Peyer's patch (tissue), 4 donors: ENCODE data around the gene MYADM. TPM values are rescaled to one million over a fixed set of nuclear protein-coding genes. Genes with fewer than 3 reads are reported as not detected.

Experiments used
- DNase-seq, 3 donors: peaks; one replicate each; pipeline ENCODE4 v3.0.0-alpha.2; 2017 to 2019
- H3K27ac ChIP-seq, 4 donors: fragments of 200-600 bp; sonication (generic); one replicate each; pipeline ENCODE4 v1.5.1; 2016 to 2019
- H3K27me3 ChIP-seq, 2 donors: fragments of 200-600 bp; sonication (generic); one replicate each; pipeline ENCODE4 v1.5.1; 2019
- H3K36me3 ChIP-seq, 3 donors: fragments of 200-600 bp; sonication (generic); one replicate each; pipeline ENCODE4 v1.5.1; 2016 to 2019
- H3K4me1 ChIP-seq, 4 donors: fragments of 200-600 bp; sonication (generic); one replicate each; pipeline ENCODE4 v1.5.1; 2016 to 2019
- H3K4me3 ChIP-seq, 4 donors: fragments of 200-600 bp; sonication (generic); 1 replicate in 3 of 4; 2 replicates in 1 of 4; pipeline ENCODE4 v1.5.1; 2016 to 2019; ENCODE audit warnings: mild to moderate bottlenecking in 1 of 4
- H3K9me3 ChIP-seq, 4 donors: fragments of 200-600 bp; sonication (generic); one replicate each; pipeline ENCODE4 v1.5.1; 2016 to 2019; ENCODE audit warnings: mild to moderate bottlenecking in 1 of 4
- CTCF ChIP-seq, 6 experiments: fragments of 450-650 bp in 4 of 6; fragments of 200-600 bp in 2 of 6; sonication (generic) in 1 of 6; IDR thresholded peaks; one replicate each; pipeline ENCODE4 v1.5.1; 2017 to 2019; ENCODE audit warnings: antibody characterized with exemption in 6 of 6, mild to moderate bottlenecking in 3 of 6, moderate library complexity in 1 of 6
- POLR2A ChIP-seq, 2 donors: fragments of 450-650 bp; IDR thresholded peaks; one replicate each; pipeline ENCODE4 v1.5.1; 2017; ENCODE audit warnings: antibody characterized with exemption in 2 of 2, mild to moderate bottlenecking in 2 of 2, moderate library complexity in 2 of 2
- total RNA-seq, 4 donors: library from RNA; depleted of rRNA; stranded (reverse); fragments of >200 nt; gene quantifications; one replicate each; pipeline ENCODE4 v1.1.0, GENCODE V29; 2016

The MYADM gene
- total RNA-seq, 4 donors from 2014 or later: 11.4 to 52.8 (median 32.5) TPM

GRCh38 chr19:53872762-53873161, 5.1 kb downstream of the MYADM start:
- Histone ChIP-seq H3K9me3 (no peaks in the 10 kb centered on the region), H3K27ac (no peak overlapping the region), H3K36me3 (peaks cover 0 to 31% (median 0%) of the 10 kb centered on the region in 3 donors), H3K27me3 (no peaks in the 10 kb centered on the region), H3K4me1 (peaks cover 0 to 52% (median 0%) of the 10 kb centered on the region in 4 donors), H3K4me3 (no peak overlapping the region)
- TF ChIP-seq CTCF (IDR thresholded peaks at IDR 0.05): no peak
- no peak for TF ChIP-seq POLR2A (IDR thresholded peaks at IDR 0.05)
- no peak for DNase-seq

- DNase-seq: no peak
- H3K27ac ChIP-seq: peak overlapping the region in 2 of 4 donors; percentile 30 to 42
- no peaks in the 10 kb centered on the region for H3K9me3 ChIP-seq
- H3K4me1 ChIP-seq: peaks cover 0 to 52% (median 0%) of the 10 kb centered on the region in 4 donors
- H3K27me3 ChIP-seq: no peaks in the 10 kb centered on the region
- H3K4me3 ChIP-seq: no peak overlapping the region
- H3K36me3 ChIP-seq: peaks cover 0 to 31% (median 0%) of the 10 kb centered on the region in 3 donors
- TF ChIP-seq POLR2A (IDR thresholded peaks at IDR 0.05): no peak
- no peak for TF ChIP-seq CTCF (IDR thresholded peaks at IDR 0.05)
Observed at GRCh38 chr19:53873773-53874605, 6.3 kb downstream of the MYADM start.

- H3K9me3 ChIP-seq: no peaks in the 10 kb centered on the region
- H3K4me1 ChIP-seq: peaks cover 0 to 55% (median under 1%) of the 10 kb centered on the region in 4 donors
- TF ChIP-seq POLR2A (IDR thresholded peaks at IDR 0.05) (no peak), CTCF (IDR thresholded peaks at IDR 0.05) (no peak)
- H3K36me3 ChIP-seq: peaks cover 0 to 31% (median 0%) of the 10 kb centered on the region in 3 donors
- H3K4me3 ChIP-seq: no peak overlapping the region
- DNase-seq: no peak
- no peaks in the 10 kb centered on the region for H3K27me3 ChIP-seq
- H3K27ac ChIP-seq: peak overlapping the region in 2 of 4 donors; percentile 30 to 42
Observed at GRCh38 chr19:53874606-53874990, 6.9 kb downstream of the MYADM start.

GRCh38 chr19:53875602-53876325, 8.1 kb downstream of the MYADM start:
- Histone ChIP-seq H3K4me3 (no peak overlapping the region), H3K9me3 (no peaks in the 10 kb centered on the region), H3K4me1 (peaks cover 0 to 48% (median 1%) of the 10 kb centered on the region in 4 donors), H3K36me3 (peaks cover 0 to 28% (median 0%) of the 10 kb centered on the region in 3 donors), H3K27ac (no peak overlapping the region), H3K27me3 (no peaks in the 10 kb centered on the region)
- TF ChIP-seq POLR2A (IDR thresholded peaks at IDR 0.05): no peak
- no peak for TF ChIP-seq CTCF (IDR thresholded peaks at IDR 0.05)
- no peak for DNase-seq

GRCh38 chr19:53876651-53877224, 9.1 kb downstream of the MYADM start:
- TF ChIP-seq CTCF (IDR thresholded peaks at IDR 0.05): no peak
- TF ChIP-seq POLR2A (IDR thresholded peaks at IDR 0.05): no peak
- DNase-seq: no peak
- Histone ChIP-seq H3K4me1 (peaks cover under 1 to 45% (median 3%) of the 10 kb centered on the region in 4 donors), H3K27me3 (peaks cover 0 to 3% of the 10 kb centered on the region in 2 donors), H3K36me3 (peaks cover 0 to 24% (median 0%) of the 10 kb centered on the region in 3 donors), H3K4me3 (no peak overlapping the region), H3K9me3 (no peaks in the 10 kb centered on the region), H3K27ac (no peak overlapping the region)
